Subcutaneous abdominal adipose tissue (tissue), 5 donors: ENCODE measurements around the gene PMEPA1.

Source experiments
- H3K27ac ChIP-seq: one replicate; pipeline ENCODE4 v1.7.0; 2013; ENCODE audit warnings: low read depth, mild to moderate bottlenecking, inconsistent platforms, low read length, moderate library complexity
- H3K27me3 ChIP-seq, 5 donors: one replicate each; pipeline ENCODE4 v1.7.0; 2013; ENCODE audit warnings: low read length in 5 of 5, inconsistent platforms in 1 of 5; ENCODE audit not compliant: control insufficient read depth in 5 of 5, insufficient read depth in 4 of 5
- H3K36me3 ChIP-seq, 5 donors: one replicate each; pipeline ENCODE4 v1.7.0; 2013; ENCODE audit warnings: low read length in 5 of 5; ENCODE audit not compliant: control insufficient read depth in 5 of 5, insufficient read depth in 5 of 5
- H3K4me1 ChIP-seq, 5 donors: one replicate each; pipeline ENCODE4 v1.7.0; 2013; ENCODE audit warnings: low read length in 5 of 5, mild to moderate bottlenecking in 3 of 5, moderate library complexity in 1 of 5; ENCODE audit not compliant: control insufficient read depth in 5 of 5, insufficient read depth in 5 of 5
- H3K4me3 ChIP-seq, 5 donors: one replicate each; pipeline ENCODE4 v1.7.0; 2013; ENCODE audit warnings: low read length in 5 of 5, low read depth in 1 of 5
- H3K9ac ChIP-seq, 5 donors: one replicate each; pipeline ENCODE4 v1.7.0; 2013; ENCODE audit warnings: low read length in 5 of 5, mild to moderate bottlenecking in 4 of 5, moderate library complexity in 3 of 5
- H3K9me3 ChIP-seq, 5 donors: one replicate each; pipeline ENCODE4 v1.7.0; 2013; ENCODE audit warnings: low read length in 5 of 5; ENCODE audit not compliant: control insufficient read depth in 5 of 5
- donor health status: healthy.
- donor health status: healthy.
- donor health status: healthy.
- donor health status: healthy.
- donor health status: healthy.

PMEPA1 gene

DNA sequence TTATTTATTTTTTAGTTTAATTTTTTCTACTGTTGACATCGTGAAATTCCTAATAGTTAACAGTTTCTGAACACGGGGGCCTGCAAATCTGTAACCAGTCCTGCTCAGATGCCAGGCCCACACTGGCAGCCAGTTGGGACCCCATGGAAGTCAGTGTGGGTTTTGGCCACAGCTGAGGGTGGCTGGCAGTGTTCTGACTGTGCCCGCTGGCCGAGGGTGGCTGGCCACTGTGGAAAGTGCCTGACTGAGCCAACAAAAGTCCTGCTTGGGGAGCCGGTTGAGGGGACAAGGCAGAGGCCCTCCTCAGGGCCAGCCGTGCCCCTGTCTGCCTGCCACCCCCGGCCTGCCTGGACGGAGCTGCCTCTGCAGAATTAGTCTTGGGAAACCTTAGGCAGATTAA, 4.1 kb upstream of the PMEPA1 start:
- H3K36me3 ChIP-seq: no peaks in the 10 kb centered on the region
- no peaks in the 10 kb centered on the region for H3K9me3 ChIP-seq
- no peaks in the 10 kb centered on the region for H3K27me3 ChIP-seq
- peak overlapping the region; percentile 95 for H3K27ac ChIP-seq
- peaks cover 9 to 60% (median 45%) of the 10 kb centered on the region in 5 donors for H3K4me1 ChIP-seq
- H3K4me3 ChIP-seq: no peak overlapping the region
- H3K9ac ChIP-seq: peak overlapping the region in 4 of 5 donors; percentile 28 to 72 (median 58)

DNA sequence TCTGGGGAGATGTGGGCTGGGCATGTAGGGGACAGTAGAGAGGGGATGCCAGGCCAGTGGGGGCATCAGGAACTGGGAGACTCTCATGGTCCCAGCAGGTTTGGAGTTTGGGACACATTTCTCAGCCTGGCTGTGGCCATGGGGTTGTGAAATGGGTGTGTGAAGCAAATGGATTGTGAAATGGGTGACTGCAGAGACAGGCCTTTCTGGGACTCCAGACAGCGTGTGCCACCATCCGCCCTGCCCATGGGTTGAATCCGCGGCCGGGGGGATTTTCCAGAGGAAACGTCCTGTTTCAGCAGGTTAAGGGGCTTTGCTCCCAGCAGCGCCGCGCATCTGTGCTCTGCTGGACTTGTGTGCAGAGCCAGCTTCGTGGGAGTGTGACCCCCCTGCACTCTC, 3.7 kb upstream of the PMEPA1 start:
- Histone ChIP-seq H3K4me3 (no peak overlapping the region), H3K4me1 (peaks cover 9 to 60% (median 42%) of the 10 kb centered on the region in 5 donors), H3K9ac (peak overlapping the region in 2 of 5 donors; percentile 42 to 72), H3K27ac (peak overlapping the region; percentile 95), H3K36me3 (no peaks in the 10 kb centered on the region), H3K9me3 (no peaks in the 10 kb centered on the region), H3K27me3 (no peaks in the 10 kb centered on the region)

- Histone ChIP-seq H3K27ac (peak overlapping the region; percentile 95), H3K9ac (peak overlapping the region; percentile 3 to 42 (median 22)), H3K9me3 (no peaks in the 10 kb centered on the region), H3K36me3 (no peaks in the 10 kb centered on the region), H3K4me1 (peaks cover 9 to 63% (median 46%) of the 10 kb centered on the region in 5 donors), H3K4me3 (no peak overlapping the region), H3K27me3 (no peaks in the 10 kb centered on the region)
Observed at GRCh38 chr20:57712851-57713504, 3.2 kb upstream of the PMEPA1 start.

- H3K4me1 ChIP-seq: peaks cover 9 to 63% (median 52%) of the 10 kb centered on the region in 5 donors
- peak overlapping the region in 4 of 5 donors; percentile 3 to 95 (median 22) for H3K9ac ChIP-seq
- H3K27me3 ChIP-seq: no peaks in the 10 kb centered on the region
- no peaks in the 10 kb centered on the region for H3K9me3 ChIP-seq
- peak overlapping the region; percentile 95 for H3K27ac ChIP-seq
- no peak overlapping the region for H3K4me3 ChIP-seq
- no peaks in the 10 kb centered on the region for H3K36me3 ChIP-seq
Observed at GRCh38 chr20:57712341-57712740, 2.5 kb upstream of the PMEPA1 start.

DNA sequence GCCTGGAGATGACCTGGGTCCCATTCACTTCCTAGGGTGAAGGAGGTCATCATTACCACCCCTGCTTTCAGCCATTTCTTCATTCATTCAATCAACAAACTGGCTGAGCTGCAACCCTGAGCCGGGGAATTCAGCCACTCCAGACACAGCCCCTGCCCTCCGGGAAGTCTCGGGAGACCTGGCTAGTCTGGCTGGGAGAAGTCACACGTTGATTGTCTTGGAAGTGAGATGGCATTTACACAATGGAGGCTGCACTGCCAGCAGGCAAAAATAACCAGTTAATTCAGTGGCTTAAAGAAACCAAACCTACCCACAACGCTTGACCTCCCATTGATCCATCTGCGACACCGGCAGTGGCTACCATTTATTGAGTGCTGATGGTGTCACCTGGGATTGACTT, 2.0 kb upstream of the PMEPA1 start:
- peak overlapping the region in 2 of 5 donors; percentile 95 to 96 for H3K9ac ChIP-seq
- H3K4me3 ChIP-seq: no peak overlapping the region
- peak overlapping the region; percentile 95 for H3K27ac ChIP-seq
- H3K27me3 ChIP-seq: no peaks in the 10 kb centered on the region
- no peaks in the 10 kb centered on the region for H3K9me3 ChIP-seq
- no peaks in the 10 kb centered on the region for H3K36me3 ChIP-seq
- peaks cover 9 to 68% (median 57%) of the 10 kb centered on the region in 5 donors for H3K4me1 ChIP-seq

DNA sequence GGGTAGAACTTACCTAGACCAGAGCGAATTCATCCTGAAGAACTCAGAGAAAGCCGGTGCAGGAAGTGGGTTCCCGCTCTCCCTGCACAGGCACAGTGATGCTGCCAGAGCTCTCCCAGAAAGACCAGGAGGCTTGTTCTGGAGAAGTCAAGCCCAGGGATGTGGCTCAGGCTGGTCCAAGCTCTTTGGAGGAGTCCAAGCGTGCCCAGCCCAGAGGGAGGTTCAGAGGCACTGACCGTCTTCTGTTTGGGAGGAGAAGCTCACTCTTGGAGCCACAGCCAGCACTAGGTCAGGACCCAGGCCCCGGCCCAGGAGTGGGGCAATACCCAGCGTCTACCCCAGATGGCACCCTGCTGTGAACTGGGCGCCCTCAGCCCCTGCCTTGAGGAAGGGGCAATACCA, 1.5 kb upstream of the PMEPA1 start:
- peak overlapping the region; percentile 48 to 92 (median 86) for H3K4me3 ChIP-seq
- H3K9me3 ChIP-seq: no peaks in the 10 kb centered on the region
- peak overlapping the region; percentile 95 for H3K27ac ChIP-seq
- no peaks in the 10 kb centered on the region for H3K36me3 ChIP-seq
- peak overlapping the region in 4 of 5 donors; percentile 33 to 96 (median 90) for H3K9ac ChIP-seq
- peaks cover 9 to 74% (median 63%) of the 10 kb centered on the region in 5 donors for H3K4me1 ChIP-seq
- H3K27me3 ChIP-seq: no peaks in the 10 kb centered on the region

- H3K36me3 ChIP-seq: no peaks in the 10 kb centered on the region
- no peaks in the 10 kb centered on the region for H3K9me3 ChIP-seq
- H3K27ac ChIP-seq: peak overlapping the region; percentile 95
- no peaks in the 10 kb centered on the region for H3K27me3 ChIP-seq
- peak overlapping the region; percentile 73 to 96 (median 91) for H3K9ac ChIP-seq
- H3K4me3 ChIP-seq: peak overlapping the region; percentile 48 to 92 (median 86)
- H3K4me1 ChIP-seq: peaks cover 10 to 78% (median 67%) of the 10 kb centered on the region in 5 donors
Observed at GRCh38 chr20:57710841-57711240, 1.0 kb upstream of the PMEPA1 start.

DNA sequence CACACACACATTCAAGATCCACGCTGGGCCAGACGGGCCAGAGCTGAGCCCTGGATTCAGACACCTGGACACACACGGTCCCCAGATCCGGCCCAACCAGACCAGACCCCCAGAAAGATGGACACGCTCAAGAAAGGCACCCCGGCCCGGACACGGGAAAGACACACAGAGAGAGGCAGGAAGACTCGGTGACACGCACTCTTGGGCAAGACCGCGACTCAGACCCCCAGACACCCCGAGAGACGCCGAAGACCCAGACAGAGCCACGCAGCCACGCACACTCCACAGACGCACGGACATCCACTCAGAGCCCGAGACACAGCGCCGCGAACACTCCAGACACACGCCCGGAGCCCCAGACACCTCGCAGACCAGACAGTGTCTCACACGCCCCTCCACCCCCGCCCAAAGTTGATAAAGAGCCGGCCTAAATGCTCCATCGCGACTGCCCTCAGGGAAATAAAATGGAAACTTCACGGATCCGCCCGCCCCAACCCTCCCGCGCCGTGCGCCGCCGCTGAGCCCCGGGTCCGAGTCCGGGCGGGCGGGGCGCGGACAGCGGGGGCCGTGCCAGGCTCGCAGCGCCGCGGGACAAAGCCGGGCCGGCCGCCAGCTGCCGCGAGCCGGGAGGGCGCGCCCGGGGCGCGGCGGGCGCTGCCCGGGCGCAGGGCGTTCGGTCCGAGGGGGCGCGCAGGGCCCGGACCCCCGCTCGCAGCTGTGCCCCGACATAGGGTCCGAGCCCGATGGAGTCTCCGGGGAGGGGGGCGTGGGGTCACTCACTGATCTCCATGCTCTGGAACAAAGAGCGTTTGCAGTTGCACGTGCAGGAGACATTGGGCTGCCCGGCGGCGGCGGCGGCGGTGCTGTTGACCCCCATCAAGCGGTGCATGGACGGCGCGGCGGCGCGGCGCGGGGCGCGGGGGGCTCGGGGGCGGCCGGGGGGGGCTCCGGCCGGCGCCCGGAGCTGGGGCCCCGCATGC, 831 bp downstream of the PMEPA1 start:
- H3K27ac ChIP-seq: peak overlapping the region; percentile 95
- H3K36me3 ChIP-seq: no peaks in the 10 kb centered on the region
- H3K4me3 ChIP-seq: peak overlapping the region; percentile 81 to 95 (median 89)
- peaks cover 12 to 88% (median 78%) of the 10 kb centered on the region in 5 donors for H3K4me1 ChIP-seq
- H3K27me3 ChIP-seq: no peaks in the 10 kb centered on the region
- H3K9me3 ChIP-seq: no peaks in the 10 kb centered on the region
- peak overlapping the region; percentile 77 to 92 (median 87) for H3K9ac ChIP-seq

- Histone ChIP-seq H3K4me1 (peaks cover 9 to 89% (median 78%) of the 10 kb centered on the region in 5 donors), H3K9me3 (no peaks in the 10 kb centered on the region), H3K27ac (peak overlapping the region; percentile 95), H3K4me3 (peak overlapping the region; percentile 81 to 95 (median 89)), H3K9ac (peak overlapping the region; percentile 77 to 92 (median 87)), H3K27me3 (no peaks in the 10 kb centered on the region), H3K36me3 (no peaks in the 10 kb centered on the region)
Observed at GRCh38 chr20:57707849-57708693, 1.7 kb downstream of the PMEPA1 start.
